C4-2B (cell line): ENCODE results near the gene MED16.

Experiments used
- CTCF ChIP-seq: fragments of 450-650 bp; conservative IDR thresholded peaks from 2 replicates; pipeline ENCODE4 v1.5.1; 2017; ENCODE audit warnings: mild to moderate bottlenecking
- ZFX ChIP-seq: fragments of 450-650 bp; IDR thresholded peaks from 2 replicates; pipeline ENCODE4 v1.6.1; 2017

- no peak for TF ChIP-seq CTCF
- TF ChIP-seq ZFX: no peak
Observed at GRCh38 chr19:897442-898039, 4.6 kb upstream of the MED16 start.
